ENCODE data around the gene AGFG1. TPM values are rescaled to one million over a fixed set of nuclear protein-coding genes. Genes with fewer than 3 reads are reported as not detected.

The AGFG1 gene
- total RNA-seq, 1 experiment from 2014 or later: 109 TPM

DNA sequence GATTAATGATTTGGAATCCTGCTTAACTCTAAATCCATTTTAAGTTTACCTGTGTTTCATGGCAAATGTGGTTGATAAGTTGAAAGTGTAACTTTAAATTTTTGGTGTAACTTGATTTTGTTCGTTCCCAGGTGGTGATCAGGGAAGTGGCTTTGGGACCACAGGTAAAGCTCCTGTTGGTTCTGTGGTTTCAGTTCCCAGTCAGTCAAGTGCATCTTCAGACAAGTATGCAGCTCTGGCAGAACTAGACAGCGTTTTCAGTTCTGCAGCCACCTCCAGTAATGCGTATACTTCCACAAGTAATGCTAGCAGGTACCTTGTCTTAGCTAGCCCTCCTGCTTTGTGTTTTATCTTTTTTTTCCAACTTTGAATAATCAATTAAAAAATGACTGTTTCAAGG is 62.8 kb downstream of the AGFG1 start:
- H4K5ac ChIP-seq (ENCODE audit: insufficient read length, low read depth, low read length): no peak overlapping the region
- TF ChIP-seq, protein P1, sequence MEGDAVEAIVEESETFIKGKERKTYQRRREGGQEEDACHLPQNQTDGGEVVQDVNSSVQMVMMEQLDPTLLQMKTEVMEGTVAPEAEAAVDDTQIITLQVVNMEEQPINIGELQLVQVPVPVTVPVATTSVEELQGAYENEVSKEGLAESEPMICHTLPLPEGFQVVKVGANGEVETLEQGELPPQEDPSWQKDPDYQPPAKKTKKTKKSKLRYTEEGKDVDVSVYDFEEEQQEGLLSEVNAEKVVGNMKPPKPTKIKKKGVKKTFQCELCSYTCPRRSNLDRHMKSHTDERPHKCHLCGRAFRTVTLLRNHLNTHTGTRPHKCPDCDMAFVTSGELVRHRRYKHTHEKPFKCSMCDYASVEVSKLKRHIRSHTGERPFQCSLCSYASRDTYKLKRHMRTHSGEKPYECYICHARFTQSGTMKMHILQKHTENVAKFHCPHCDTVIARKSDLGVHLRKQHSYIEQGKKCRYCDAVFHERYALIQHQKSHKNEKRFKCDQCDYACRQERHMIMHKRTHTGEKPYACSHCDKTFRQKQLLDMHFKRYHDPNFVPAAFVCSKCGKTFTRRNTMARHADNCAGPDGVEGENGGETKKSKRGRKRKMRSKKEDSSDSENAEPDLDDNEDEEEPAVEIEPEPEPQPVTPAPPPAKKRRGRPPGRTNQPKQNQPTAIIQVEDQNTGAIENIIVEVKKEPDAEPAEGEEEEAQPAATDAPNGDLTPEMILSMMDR (conservative IDR thresholded peaks at IDR 0.05): no peak
- no peak overlapping the region for H3K9ac ChIP-seq (ENCODE audit: extremely low read depth, insufficient read length, low read length)
- Mint-ChIP-seq H3K9me3 (peaks cover 1 to 2% of the 10 kb centered on the region in 2 experiments; a peak in 2 of 5 replicates), H3K36me3 (ENCODE audit: insufficient read depth in 1 of 3, low read depth in 3 of 3) (peaks cover 37 to 70% (median 63%) of the 10 kb centered on the region in 3 experiments; a peak in 6 of 7 replicates), H3K4me1 (no peaks in the 10 kb centered on the region), H3K27me3 (ENCODE audit: low read depth) (no peaks in the 10 kb centered on the region), H3K27ac (no peak overlapping the region), H3K4me3 (no peak overlapping the region)
- no peak overlapping the region for H4K91ac ChIP-seq (ENCODE audit: insufficient read length, low read depth, low read length)
- no peak for DNase-seq
- no peak overlapping the region for H2BK5ac ChIP-seq (ENCODE audit: insufficient read length, low read length)
- H3K23ac ChIP-seq (ENCODE audit: insufficient read length, low read depth, low read length): no peak overlapping the region
- H3K4me1 ChIP-seq (ENCODE audit: insufficient read depth, low read length): no peaks in the 10 kb centered on the region
- no peak overlapping the region for H4K8ac ChIP-seq (replicated peaks; ENCODE audit: insufficient read length, low read depth, low read length)
- H3K14ac ChIP-seq (ENCODE audit: insufficient read depth, low read length): no peak overlapping the region
- H2BK120ac ChIP-seq (ENCODE audit: low read depth, low read length, poor library complexity, severe bottlenecking): no peak overlapping the region
- no peak overlapping the region for H2AK5ac ChIP-seq (ENCODE audit: insufficient read length, low read length)
- no peak overlapping the region for H2BK15ac ChIP-seq (ENCODE audit: low read depth, low read length)
- no peak overlapping the region for H2AFZ ChIP-seq (ENCODE audit: low read length)
- no peaks in the 10 kb centered on the region for H3K79me1 ChIP-seq (ENCODE audit: insufficient read depth, low read depth, low read length, poor library complexity, severe bottlenecking)
- no peaks in the 10 kb centered on the region for H3K27me3 ChIP-seq (ENCODE audit: insufficient read depth, low read length)
- no peak overlapping the region for H3K18ac ChIP-seq (ENCODE audit: insufficient read length, low read depth, low read length)
- H3K56ac ChIP-seq (ENCODE audit: insufficient read length, low read depth, low read length): no peak overlapping the region
- H3K79me2 ChIP-seq (ENCODE audit: insufficient read depth, low read length): no peaks in the 10 kb centered on the region
- no CpG with 5 or more reads among the region's 3 CpGs for WGBS (ENCODE audit: extremely low coverage, insufficient read length, low lambda C conversion rate)
- no peak overlapping the region for H2BK12ac ChIP-seq (ENCODE audit: insufficient read length, low read depth, low read length)
- H4K20me1 ChIP-seq (ENCODE audit: control insufficient read depth, insufficient read depth, insufficient read length): no peaks in the 10 kb centered on the region
- H3K4me2 ChIP-seq (ENCODE audit: insufficient read depth, insufficient read length, low read length): no peak overlapping the region
- H3T11ph ChIP-seq (ENCODE audit: low read length): no peak overlapping the region
- no peak overlapping the region for H2BK20ac ChIP-seq (ENCODE audit: low read depth, low read length, poor library complexity, severe bottlenecking)
- no peak overlapping the region for H3K4ac ChIP-seq (ENCODE audit: low read depth, low read length)
- H3K9me3 ChIP-seq (ENCODE audit: control insufficient read depth, low read depth, low read length): no peaks in the 10 kb centered on the region
- H3K23me2 ChIP-seq (ENCODE audit: insufficient read length, low read depth, low read length, poor library complexity, severe bottlenecking): no peaks in the 10 kb centered on the region
- no peak overlapping the region for H3K27ac ChIP-seq (ENCODE audit: insufficient read length, low read depth, low read length)

All from H9 (cell line).